GM19372 (cell line): Measurements from ENCODE around the gene PREP.
"Not testable (repeated sequence)": the region's sequence is repeated elsewhere in the genome, so short reads cannot be mapped to it uniquely, and the experiment has no call there.

ENCODE experiments used
- ATAC-seq: cut with Tn5 transposase; IDR thresholded peaks from one replicate; pipeline ENCODE4 v1.9.1; 2021; ENCODE audit warnings: mild to moderate bottlenecking, low read depth, moderate library complexity; ENCODE audit not compliant: unreplicated experiment

PREP gene

DNA sequence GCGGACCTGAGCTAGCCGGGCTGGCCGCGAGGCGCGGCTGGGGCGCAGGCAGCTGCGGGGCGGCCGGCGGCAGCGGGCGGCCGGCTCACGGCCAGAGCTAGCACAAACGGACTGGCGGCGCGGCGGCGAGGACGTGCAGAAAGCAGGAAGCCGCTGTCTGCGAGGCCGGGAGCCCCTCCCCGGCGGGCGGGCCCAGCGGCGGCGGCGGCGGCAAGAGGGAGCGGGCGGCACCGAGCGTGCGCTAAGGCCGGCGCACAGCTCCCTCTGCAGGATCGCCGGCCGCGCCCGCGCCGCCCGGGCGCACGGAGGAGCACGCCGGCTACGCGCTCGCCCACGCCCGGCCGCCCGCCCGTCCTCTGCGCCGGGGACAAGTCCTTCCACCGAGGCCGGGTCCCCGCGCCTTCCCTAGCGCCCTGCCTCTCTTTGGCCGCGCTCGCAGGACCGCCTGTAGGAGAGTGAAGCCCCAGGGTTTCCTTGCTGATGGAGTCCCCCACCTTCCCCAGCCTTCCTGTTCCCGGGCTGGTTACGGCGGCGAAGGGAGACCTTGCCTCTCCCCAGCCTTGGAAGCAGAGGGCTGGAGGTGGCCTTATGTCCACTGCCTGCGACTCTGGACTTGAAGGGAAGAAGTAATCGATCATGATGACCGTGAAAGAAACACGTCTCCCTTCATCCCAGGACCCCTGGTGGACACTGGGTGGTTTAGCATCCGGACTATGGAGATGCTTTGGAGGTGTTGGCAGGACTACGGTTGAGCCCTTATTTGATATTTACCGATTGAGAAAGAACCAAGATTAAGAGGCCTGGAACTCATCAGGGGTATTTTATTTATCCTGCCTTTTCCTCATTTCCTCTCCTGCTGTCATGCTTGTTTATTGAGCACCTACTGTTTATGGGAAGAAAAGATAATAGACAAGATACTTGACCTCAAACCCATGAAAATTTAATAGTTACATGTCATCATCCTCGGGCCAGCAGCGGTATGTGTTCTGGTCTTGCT lies at the start of gene PREP:
PREP (minus strand) TSS at position 144 of the 997 bp plus-strand sequence. CDS start 191 bp downstream, outside the sequence.
- peak; percentile 88 for ATAC-seq

DNA sequence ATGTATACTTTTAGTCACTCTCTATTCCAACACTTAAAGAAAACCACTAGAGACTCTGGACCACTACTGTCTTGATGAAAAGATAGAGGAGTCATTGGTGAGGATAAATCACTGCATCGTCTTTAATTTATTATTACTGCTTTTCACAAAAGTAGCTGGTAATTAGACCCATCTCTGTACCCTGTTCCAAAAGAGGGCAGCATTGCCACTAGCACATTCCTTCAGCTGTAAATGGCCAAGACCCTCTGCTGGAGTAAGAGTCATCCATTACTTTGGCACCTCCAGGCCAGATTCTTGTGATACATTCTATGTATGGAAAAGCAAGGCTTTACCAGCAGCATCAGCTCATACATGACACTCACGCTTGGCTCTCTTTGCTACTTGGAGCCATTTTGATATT lies 49.5 kb upstream of the PREP start:
- no peak for ATAC-seq

DNA sequence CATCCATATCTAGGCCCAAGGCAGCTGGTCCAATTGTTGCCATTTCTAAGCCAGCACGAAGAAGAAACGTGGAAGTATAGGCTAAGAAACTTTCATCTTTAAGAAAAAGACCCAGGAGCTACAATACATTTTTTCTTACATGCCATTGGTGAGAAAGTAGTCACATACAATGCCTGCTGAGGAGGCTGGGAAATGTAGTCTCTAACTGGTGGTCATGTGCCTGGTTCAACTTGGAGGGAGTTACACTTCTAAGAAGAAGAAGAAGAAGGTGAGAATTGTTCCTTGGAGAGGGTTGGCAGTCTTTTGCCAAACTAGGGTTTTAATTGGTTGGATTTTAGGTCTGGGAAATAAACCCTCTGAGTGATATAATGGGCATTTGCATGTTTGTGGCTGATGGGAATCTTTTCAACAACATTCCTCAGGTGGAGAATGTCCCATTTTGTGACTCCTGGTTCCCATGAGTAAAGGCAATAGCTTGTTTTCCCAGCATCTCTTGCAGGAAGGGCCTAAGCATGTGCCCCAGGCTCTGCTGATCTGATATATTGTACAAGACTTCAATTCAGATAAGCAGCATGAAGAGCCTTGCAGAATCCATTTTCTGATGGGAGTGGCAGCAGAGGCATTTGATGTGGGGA lies 47.0 kb upstream of the PREP start:
- ATAC-seq, result no peak

DNA sequence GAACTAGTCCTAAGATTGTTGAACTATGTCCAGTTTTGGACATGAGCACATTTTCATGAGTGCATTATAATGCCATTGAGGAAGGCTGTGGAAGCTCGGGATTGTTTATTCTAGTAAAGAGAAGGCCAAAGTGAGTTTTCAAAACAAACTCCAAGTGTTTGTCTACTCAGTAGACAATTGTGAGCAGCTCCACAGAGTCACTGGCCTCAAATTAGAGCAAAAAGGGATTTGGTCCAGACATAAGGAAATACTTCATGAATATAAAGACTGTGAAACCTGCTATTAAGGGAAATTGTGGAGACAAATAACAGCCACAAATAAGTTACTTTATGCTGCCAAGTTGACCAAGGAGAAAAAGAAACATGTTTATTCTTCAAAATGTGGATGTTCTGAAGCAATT lies 42.6 kb upstream of the PREP start:
- ATAC-seq, result no peak

DNA sequence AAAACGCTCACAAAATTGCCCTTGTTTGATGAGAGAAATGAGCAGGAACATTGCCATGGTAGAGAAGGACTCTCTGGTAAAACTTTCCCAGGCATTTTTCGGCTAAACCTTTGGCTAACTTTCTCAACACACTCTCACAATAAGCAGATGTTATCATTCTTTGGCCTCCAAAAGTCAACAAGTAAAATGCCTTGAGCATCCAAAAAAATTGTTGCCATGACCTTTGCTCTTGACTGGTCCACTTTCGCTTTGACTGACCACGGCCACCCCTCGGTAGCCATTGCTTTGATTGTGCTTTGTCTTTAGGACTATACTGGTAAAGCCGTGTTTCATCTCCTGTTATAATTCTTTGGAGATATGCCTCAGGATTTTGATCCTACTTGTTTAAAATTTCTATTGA lies 41.1 kb upstream of the PREP start:
- no peak for ATAC-seq

DNA sequence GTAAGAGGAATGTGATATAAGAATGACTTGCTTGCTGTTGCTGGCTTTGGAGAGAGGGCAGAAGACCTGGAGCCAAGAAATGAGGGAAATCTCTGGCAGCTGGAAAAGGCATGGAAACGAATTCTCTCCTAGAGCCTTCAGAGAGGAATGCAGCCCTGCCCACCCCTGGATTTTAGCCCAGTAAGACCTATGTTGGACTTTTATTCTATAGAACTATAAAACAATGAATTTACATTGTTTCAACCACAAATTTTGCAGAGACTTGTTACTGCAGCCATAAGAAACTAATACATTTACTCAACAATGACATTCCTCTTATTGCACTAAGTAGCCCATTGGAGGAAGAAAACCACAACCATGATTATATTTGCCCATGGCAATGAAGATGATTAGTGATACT lies 39.5 kb upstream of the PREP start:
- ATAC-seq, result no peak

DNA sequence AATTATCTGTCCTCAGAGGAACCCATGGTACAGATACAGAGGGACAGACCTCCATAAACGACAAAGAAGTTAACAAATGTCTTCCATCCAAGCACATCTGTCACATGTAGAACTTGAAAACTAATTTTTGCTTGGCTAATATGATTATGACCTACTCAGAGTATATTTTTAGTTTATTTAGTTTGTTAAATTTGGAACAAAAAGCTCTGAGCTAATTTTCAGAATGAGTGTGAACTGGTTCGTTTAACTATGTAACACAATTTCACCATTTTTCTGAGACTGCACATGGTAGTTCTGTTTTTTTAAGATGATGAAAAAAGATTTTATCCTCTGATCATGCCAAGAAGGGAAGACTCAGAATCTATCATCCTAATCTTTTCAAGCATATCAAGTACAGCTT lies 34.4 kb upstream of the PREP start:
- no peak for ATAC-seq

DNA sequence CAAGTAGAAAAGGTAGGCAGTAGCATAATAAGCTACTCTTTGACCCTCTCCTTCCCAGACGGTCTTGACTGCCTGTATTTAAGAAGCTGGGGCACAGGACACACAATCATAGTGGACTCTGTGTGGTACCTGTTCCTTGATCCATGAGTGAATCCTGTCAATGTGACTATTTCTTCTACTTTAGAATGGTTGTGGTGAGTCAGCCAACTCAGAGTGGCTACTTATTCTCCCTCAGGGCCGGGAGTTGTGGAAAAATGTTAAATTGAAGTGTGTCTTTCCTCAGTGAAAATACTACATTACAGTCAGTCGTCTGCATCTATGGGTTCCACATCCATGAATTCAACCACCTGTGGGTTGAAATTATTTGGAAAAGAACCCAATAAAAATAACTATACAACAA lies 30.8 kb upstream of the PREP start:
- no peak for ATAC-seq

DNA sequence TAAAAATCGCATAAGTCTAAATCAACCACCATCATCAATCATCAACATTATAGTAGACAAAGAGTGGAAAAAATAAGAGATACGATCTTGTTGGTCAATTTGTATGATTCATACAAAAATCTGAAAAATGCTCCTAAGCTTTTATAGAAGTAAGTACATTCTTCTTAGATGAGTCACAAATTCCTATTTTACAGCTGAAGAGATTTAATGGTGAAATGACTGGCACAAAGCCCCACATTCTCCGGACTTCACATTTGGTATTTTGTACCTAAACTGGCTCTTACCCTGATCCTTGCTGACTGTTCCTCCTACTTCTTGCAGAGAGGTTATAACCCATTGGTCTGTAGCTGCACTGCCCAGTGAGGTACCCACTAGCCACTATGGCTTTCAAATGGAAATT lies 29.9 kb upstream of the PREP start:
- no peak for ATAC-seq

DNA sequence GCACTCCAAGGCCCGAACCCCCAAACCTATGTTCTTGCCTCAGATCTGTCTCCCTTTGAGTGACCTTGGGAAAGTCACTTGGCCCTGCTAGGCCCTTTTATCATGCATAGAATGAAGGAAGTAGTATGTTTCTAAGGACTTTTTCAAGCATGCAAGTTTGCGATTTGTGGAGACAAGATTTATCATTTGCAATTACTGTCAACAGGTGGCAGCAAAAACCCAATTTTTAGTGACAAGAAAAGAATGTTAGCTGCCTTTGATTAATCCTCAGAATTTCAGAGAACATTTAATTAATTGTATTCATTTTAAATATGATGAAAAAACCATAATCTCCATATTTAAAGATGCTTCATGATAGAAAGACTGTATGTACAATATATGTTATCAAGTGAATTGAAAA lies 28.3 kb upstream of the PREP start:
- no peak for ATAC-seq

DNA sequence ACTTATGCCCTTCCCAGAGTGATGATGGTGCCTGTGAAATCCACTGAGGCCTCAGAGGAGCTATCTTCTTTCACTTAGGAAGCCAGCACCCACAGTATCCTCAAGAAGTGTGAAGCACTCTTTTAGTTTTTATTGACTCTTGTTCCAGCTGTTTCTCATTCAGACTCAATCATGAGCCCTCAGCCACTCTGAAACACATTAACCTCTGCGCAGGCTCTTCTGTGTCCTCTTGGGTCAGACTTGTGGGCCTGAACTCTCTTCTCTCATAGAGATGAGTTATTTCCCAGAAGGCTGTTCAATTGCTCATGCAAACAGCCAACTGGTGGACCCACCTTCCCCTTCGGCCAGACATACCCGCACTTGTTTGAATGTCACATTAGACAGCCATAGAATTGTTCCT lies 27.8 kb upstream of the PREP start:
- no peak for ATAC-seq

DNA sequence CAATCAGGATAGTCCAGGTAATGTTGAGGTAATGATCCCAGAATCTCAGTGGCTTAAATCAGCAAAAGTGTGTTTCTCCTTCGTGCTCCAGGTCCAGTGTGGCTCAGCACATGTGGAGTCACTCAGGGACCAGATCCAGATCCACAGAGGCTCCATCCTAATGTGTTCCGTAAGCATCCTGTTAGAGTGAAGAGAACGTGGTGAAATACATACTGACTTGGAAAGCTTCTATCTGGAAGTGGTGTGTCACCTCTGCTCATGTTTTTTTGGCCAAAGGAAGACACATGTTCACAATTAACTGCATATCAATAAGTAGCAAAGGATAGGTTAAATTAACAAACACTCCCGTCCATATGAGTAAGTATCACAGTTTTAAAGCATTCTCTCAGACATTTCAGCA lies 26.8 kb upstream of the PREP start:
- no peak for ATAC-seq

DNA sequence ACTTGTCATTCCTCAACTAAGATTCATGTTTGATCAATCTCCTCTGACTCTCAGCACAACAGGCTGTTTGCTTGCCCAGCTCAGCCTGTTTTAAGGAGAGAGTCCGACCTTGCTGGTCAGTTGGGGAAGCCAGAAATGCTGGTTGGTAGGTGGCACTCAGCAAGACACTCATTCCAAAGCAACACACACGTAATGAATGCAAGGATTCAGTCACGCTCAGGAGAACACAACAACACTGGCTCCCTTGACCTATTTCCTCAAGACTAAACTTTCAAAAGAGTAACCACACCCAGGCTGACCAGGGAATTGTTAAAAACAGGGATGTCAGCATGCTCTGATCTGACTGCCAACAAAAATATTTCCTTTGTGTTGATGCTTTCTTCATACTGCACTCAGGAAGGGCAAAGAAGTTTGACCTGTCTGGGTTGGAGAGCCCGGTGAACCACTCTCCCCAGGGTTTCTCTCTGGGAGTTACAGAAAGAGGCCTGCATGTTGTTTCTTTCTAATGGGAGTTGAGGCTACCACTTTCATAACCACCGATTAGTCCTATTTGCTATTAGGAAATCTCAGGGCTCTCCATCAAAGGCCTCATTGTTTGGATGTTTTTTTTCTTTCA lies 25.6 kb upstream of the PREP start:
- no peak for ATAC-seq

DNA sequence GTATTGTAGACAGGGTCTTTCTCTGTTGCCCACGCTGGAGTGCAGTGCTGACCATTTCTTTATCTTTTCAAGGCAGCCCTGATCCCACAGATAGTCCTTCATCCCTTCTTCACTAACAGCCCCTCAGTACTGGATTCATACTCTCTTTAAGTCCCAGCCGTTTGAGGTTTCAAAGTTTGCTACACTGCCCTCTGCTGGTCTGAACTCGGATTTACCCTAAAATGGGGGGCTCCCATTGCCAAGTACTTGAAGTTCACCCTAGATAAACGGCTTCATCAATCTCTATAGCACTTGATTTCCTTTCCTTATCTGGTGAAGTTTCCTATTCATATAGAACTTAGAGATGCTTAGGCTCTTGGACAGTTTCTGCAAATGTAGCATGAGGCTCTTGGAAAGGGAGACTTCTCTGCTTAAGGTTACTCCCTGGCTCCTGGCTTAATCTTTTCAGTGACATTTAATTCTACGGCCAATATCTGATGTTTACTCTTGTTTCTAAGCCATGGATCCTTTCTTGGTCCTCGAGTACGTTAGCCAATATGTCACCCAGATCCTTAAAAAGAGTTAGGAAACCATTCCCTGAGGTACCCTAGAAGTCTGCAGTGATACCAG lies 21.4 kb upstream of the PREP start:
- peak; percentile 62 for ATAC-seq

DNA sequence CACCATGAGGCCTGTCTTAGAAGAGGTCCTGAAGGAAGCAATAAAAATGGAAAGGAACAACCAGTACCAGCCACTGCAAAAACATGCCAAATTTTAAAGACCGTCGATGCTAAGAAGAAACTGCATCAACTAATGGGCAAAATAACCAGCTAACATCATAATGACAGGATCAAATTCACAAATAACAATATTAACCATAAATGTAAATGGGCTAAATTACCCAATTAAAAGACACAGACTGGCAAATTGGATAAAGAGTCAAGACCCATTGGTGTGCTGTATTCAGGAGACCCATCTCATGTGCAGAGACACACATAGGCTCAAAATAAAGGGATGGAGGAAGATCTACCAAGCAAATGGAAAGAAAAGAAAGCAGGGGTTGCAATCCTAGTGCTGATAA lies 14.1 kb upstream of the PREP start:
- not testable (repeated sequence) for ATAC-seq

DNA sequence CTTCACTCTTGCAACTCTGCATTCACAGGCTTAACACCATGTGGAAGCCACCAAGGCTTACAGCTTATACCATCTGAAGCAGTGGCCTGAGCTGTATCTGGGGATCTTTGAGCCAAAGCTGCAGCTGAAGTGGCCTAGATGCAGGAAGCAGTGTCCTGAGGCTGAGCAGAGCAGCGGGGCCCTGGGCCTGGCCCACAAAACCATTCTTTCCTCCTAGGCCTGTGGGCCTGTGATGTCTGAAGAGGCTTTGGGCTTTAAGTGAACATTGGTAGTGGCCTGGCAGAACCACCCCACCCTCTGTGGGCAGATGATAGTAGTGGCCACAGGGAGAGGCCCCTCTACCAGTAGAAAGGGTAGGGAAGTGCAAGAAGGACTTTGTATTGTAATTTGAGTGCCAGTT lies 6.9 kb upstream of the PREP start:
- ATAC-seq, result no peak

DNA sequence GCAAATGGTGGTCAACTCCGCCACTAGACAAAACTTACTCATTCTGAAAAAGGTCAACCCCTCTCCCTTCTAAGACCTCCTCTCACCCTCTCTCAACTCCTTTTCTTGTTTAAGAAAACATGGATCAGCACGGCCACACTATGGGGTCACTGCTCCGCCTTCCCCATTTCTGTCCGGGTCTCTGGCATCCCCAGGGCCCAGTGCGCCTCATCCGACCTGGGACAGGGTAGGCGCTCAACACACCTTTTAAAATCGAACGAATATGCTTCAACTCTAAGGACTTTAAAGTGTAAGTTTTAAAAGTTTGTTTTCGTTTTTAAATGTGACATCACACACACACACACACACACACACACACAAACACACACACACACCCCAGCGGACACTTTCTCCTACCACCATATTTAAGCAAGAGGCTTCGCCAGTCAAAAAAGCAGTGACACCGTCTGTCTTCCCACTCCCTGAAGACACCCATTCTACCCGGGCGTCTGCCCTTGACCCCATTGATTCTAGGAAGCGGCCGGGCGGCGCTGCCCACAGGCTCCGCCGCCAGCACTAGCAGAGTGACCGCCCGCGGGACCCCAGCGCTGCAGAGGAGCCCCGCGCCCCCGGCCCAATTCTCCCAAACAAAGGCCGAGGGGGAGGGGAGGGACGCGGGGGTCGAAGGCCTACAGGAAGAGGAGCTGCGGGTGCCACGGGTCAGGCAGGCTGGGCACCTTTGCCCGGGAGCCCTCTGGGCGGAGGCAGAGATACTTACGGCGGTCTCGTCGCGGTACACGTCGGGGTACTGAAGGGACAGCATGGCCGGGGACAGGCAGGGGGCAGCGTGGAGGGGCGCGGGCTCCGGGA lies 568 bp downstream of the PREP start:
- peak; percentile 14 for ATAC-seq

DNA sequence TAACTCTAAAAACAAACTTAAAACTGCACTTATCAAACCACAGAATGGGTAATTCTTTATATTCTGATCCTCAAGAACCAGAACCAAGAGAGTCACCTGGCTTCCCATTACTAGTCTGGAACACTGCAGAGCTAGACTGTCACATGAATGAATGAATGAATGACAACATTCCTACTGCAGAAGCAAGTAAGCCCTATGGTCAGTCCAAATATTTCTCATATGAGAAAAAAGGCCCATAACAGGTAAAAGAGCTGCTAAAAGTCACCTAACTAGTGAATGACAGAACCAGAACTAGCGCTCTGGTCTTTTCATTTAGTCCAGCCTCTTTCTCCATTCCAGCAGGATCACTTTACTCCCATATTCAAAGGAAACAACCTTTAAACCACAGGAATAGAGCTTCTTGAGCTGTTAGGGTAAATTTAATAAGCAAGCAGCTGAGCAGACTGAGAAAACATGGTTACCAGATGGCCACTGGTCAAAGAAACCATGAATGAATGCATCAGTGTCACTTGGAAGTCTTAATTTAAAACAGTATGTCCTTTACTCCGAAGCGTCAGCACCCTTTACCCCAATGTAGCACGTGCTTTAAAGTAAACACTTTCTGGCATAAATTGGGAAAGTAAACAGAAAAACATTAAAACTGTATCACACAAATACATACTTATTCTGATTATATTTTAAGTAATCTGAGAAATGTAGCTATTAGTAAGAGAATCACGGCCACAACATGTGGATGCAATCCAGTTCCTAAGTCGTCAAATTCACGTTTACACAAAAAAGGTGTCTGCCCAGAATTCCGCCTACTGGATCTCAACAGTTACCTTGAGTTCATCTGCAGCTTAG lies 1.4 kb downstream of the PREP start:
- ATAC-seq, result no peak

DNA sequence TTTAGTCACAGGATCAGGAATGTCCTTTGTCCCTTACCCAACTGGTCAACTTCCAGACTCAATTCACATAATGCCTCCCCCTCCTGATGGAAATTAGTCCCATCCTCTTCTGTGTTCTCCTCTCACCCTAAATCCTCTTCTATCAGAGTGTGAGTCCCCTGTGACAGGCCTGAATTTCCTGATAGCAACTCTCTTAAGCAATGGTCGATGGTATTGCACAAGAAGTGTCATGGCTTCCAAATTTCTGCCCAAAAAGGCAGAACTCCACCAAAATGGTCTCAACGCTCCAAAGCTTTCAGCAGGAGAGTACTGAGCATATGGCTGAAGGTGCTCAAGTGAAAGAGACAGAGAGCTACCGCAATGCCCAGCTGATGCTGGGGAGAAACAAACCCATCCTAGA lies 2.4 kb downstream of the PREP start:
- no peak for ATAC-seq
